ENCODE results near the gene NLGN3. TPM values are rescaled to one million over a fixed set of nuclear protein-coding genes. Genes with fewer than 3 reads are reported as not detected.

Gene NLGN3
- total RNA-seq, 2 experiments from 2014 or later, result 0.57 to 1.3 TPM

DNA sequence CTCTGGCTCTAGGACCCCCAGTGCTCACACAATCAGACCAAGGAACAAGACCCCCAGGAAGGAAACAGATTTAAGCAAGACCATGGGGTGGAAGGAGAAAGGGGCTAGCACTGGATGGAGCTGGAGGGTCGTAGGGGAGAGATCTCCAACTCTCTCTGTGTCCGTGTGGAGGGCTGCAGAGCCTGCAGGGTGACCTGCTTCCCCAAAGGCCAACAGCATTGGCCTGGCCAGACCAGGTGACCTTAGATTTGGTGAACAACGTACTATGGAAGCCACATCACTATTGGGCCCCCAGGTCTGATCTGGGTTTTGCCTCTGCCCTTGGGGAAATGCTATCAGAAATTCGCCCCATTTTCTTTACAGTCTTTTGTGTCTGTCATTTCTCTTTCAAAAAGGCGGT, 26.0 kb downstream of the NLGN3 start:
- BruUV-seq (replicated peaks), result no TSS peak
- no peaks in the 10 kb centered on the region for H3K4me1 ChIP-seq (ENCODE audit: insufficient read depth, low read length, poor library complexity, severe bottlenecking)
- no peak overlapping the region for H2AFZ ChIP-seq (ENCODE audit: low read length)
- no peaks in the 10 kb centered on the region for H3K9me2 ChIP-seq (ENCODE audit: insufficient read depth, low read length)
- H3K79me2 ChIP-seq (ENCODE audit: insufficient read depth, low read depth, low read length), result no peaks in the 10 kb centered on the region
- no peak overlapping the region for H3K4me3 ChIP-seq (ENCODE audit: low read depth, low read length, poor library complexity, severe bottlenecking)
- TF ChIP-seq, protein P1, sequence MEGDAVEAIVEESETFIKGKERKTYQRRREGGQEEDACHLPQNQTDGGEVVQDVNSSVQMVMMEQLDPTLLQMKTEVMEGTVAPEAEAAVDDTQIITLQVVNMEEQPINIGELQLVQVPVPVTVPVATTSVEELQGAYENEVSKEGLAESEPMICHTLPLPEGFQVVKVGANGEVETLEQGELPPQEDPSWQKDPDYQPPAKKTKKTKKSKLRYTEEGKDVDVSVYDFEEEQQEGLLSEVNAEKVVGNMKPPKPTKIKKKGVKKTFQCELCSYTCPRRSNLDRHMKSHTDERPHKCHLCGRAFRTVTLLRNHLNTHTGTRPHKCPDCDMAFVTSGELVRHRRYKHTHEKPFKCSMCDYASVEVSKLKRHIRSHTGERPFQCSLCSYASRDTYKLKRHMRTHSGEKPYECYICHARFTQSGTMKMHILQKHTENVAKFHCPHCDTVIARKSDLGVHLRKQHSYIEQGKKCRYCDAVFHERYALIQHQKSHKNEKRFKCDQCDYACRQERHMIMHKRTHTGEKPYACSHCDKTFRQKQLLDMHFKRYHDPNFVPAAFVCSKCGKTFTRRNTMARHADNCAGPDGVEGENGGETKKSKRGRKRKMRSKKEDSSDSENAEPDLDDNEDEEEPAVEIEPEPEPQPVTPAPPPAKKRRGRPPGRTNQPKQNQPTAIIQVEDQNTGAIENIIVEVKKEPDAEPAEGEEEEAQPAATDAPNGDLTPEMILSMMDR (conservative IDR thresholded peaks at IDR 0.05; ENCODE audit: low read length), result no peak
- TF ChIP-seq EZH2phosphoT487 (IDR thresholded peaks at IDR 0.05; ENCODE audit: borderline replicate concordance, low read depth, low read length), result no peak
- intact Hi-C loops (cut with micrococcal nuclease; ENCODE audit: unreplicated experiment), result loop anchor here (10.0 kb wide), 1 partner anchor 176 kb away; no protein-coding TSS in a partner anchor
- ChIA-PET POLR2A (no interaction called here), CTCF (ENCODE audit: unreplicated experiment) (no interaction called here)
- H3K27ac ChIP-seq (ENCODE audit: low read depth, low read length, poor library complexity, severe bottlenecking), result no peak overlapping the region
- H4K20me1 ChIP-seq (ENCODE audit: insufficient read depth, low read length), result no peaks in the 10 kb centered on the region
- DNase-seq (ENCODE audit: low spot score), result no peak
- H3K4me2 ChIP-seq (ENCODE audit: low read length), result no peak overlapping the region
- no peaks in the 10 kb centered on the region for H3K9me3 ChIP-seq (ENCODE audit: low read length)
- H3K36me3 ChIP-seq (ENCODE audit: insufficient read depth, low read length), result peaks cover 23% of the 10 kb centered on the region

DNA sequence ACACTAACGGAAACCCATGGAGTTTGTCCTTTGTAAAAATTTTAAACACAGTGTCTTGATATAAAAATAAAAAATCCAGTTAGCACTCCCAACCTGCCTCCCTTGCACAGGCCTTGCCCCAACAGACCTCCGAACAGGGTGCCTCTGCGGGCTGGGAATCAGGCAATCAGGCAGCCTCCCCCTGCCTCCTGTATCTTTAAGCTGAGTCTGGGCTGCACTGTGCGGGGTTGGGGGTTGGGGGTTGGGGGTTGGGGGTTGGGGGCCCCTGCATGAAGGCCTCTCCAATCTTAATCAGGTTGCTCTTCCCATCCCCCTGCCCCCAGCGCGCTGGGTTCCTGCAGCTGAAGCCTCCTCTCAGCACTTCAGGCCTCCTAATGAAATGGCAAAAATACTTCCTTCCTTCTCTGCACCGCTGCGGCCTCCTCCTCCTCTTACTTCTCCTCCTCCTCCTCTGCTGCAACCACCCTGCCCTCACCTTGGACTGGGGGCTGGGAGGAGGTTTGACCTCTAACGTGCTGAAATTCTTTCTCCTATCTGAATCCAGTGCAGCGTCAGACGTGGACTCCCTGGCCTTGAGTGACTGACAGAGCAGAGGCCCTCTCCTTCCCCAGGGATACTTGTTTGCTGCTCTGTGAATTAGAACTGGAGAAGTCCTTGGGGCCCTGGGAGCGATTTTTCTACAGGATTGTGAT, 26.6 kb downstream of the NLGN3 start:
- TF ChIP-seq EZH2phosphoT487 (IDR thresholded peaks at IDR 0.05; ENCODE audit: borderline replicate concordance, low read depth, low read length), result no peak
- TF ChIP-seq, protein P1 (conservative IDR thresholded peaks at IDR 0.05; ENCODE audit: low read length), result no peak
- Histone ChIP-seq H3K79me2 (ENCODE audit: insufficient read depth, low read depth, low read length) (no peaks in the 10 kb centered on the region), H3K4me3 (ENCODE audit: low read depth, low read length, poor library complexity, severe bottlenecking) (no peak overlapping the region), H4K20me1 (ENCODE audit: insufficient read depth, low read length) (no peaks in the 10 kb centered on the region), H3K9me2 (ENCODE audit: insufficient read depth, low read length) (no peaks in the 10 kb centered on the region), H3K27ac (ENCODE audit: low read depth, low read length, poor library complexity, severe bottlenecking) (no peak overlapping the region), H3K4me2 (ENCODE audit: low read length) (no peak overlapping the region), H3K4me1 (ENCODE audit: insufficient read depth, low read length, poor library complexity, severe bottlenecking) (no peaks in the 10 kb centered on the region), H3K9me3 (ENCODE audit: low read length) (no peaks in the 10 kb centered on the region), H2AFZ (ENCODE audit: low read length) (no peak overlapping the region), H3K36me3 (ENCODE audit: insufficient read depth, low read length) (peaks cover 23% of the 10 kb centered on the region)
- CTCF ChIA-PET (ENCODE audit: unreplicated experiment), result no interaction called here
- no peak for DNase-seq (ENCODE audit: low spot score)
- intact Hi-C loops (cut with micrococcal nuclease; ENCODE audit: unreplicated experiment), result loop anchor here (10.0 kb wide), 1 partner anchor 176 kb away; no protein-coding TSS in a partner anchor
- POLR2A ChIA-PET, result no interaction called here
- no TSS peak for BruUV-seq (replicated peaks)

DNA sequence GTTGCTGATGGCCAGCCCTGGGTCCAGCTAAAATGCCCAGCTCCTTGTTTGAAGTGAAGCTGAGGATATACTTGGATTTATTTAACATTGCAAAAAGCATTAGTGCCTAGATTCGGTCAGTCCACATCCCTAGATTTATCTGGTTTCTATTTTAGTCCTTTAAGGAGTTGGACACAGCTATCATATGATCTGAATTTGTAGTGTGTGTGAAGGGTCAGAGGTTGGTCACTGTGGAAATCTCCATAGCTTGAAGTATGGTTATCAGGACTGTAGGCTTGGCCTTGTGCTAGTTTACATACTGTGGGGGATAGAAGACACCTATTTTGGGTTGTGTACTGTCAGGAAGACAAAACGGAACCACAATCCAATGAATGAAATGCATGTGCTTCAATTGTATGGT, 28.8 kb downstream of the NLGN3 start:
- BruUV-seq (replicated peaks), result no TSS peak
- intact Hi-C loops (cut with micrococcal nuclease; ENCODE audit: unreplicated experiment), result loop anchor here (10.0 kb wide), 1 partner anchor 179 kb away; no protein-coding TSS in a partner anchor
- Histone ChIP-seq H3K4me2 (ENCODE audit: low read length) (no peak overlapping the region), H4K20me1 (ENCODE audit: insufficient read depth, low read length) (no peaks in the 10 kb centered on the region), H3K79me2 (ENCODE audit: insufficient read depth, low read depth, low read length) (no peaks in the 10 kb centered on the region), H3K9me3 (ENCODE audit: low read length) (no peaks in the 10 kb centered on the region), H3K4me3 (ENCODE audit: low read depth, low read length, poor library complexity, severe bottlenecking) (no peak overlapping the region), H3K4me1 (ENCODE audit: insufficient read depth, low read length, poor library complexity, severe bottlenecking) (no peaks in the 10 kb centered on the region), H3K36me3 (ENCODE audit: insufficient read depth, low read length) (peaks cover 42% of the 10 kb centered on the region), H2AFZ (ENCODE audit: low read length) (no peak overlapping the region), H3K9me2 (ENCODE audit: insufficient read depth, low read length) (no peaks in the 10 kb centered on the region), H3K27ac (ENCODE audit: low read depth, low read length, poor library complexity, severe bottlenecking) (no peak overlapping the region)
- ChIA-PET CTCF (ENCODE audit: unreplicated experiment) (interaction anchor here (0.6 kb wide), 1 partner anchor 25 kb away, joined by 3 read pairs; no protein-coding TSS in a partner anchor), POLR2A (no interaction called here)
- no peak for TF ChIP-seq EZH2phosphoT487 (IDR thresholded peaks at IDR 0.05; ENCODE audit: borderline replicate concordance, low read depth, low read length)
- TF ChIP-seq, protein P1 (conservative IDR thresholded peaks at IDR 0.05; ENCODE audit: low read length), result no peak
- no peak for DNase-seq (ENCODE audit: low spot score)
